ENCODE measurements around the gene DEPDC5.

GRCh38 chr22:31952472-31952871, 198.7 kb downstream of the DEPDC5 start:
- no peak for TF ChIP-seq CTCF (conservative IDR thresholded peaks at IDR 0.05; ENCODE audit: low read depth, low read length)
- no peak for TF ChIP-seq EZH2phosphoT487 (IDR thresholded peaks at IDR 0.05; ENCODE audit: borderline replicate concordance, low read length)
